Naive B cell (primary cell): ENCODE measurements around the gene ULK3. TPM values are rescaled to one million over a fixed set of nuclear protein-coding genes. Genes with fewer than 3 reads are reported as not detected.

ENCODE experiments used
- ATAC-seq, 2 donors: fragments of 150-1000 bp; cut with Tn5 transposase; 2 replicates each; pipeline ENCODE4 v1.10.0; 2021; ENCODE audit warnings: low read depth in 2 of 2, mild to moderate bottlenecking in 2 of 2, moderate library complexity in 2 of 2
- DNase-seq: peaks from one replicate; pipeline ENCODE4 v3.0.0; 2022
- H3K27ac Mint-ChIP-seq, 6 donors: one replicate each; pipeline ENCODE4 v1.8.0; 2020 to 2022; ENCODE audit warnings: mild to moderate bottlenecking in 6 of 6, mixed read lengths in 6 of 6, moderate library complexity in 5 of 6, inconsistent platforms in 2 of 6
- H3K27me3 Mint-ChIP-seq, 3 donors: one replicate each; pipeline ENCODE4 v1.8.0; 2021 to 2022; ENCODE audit warnings: mixed read lengths in 3 of 3, mild to moderate bottlenecking in 1 of 3
- H3K36me3 Mint-ChIP-seq, 2 donors: one replicate each; pipeline ENCODE4 v1.8.0; 2020 to 2022; ENCODE audit warnings: mixed read lengths in 2 of 2, inconsistent platforms in 1 of 2, mild to moderate bottlenecking in 1 of 2
- H3K4me1 Mint-ChIP-seq, 3 donors: one replicate each; pipeline ENCODE4 v1.8.0; 2020 to 2022; ENCODE audit warnings: mixed read lengths in 3 of 3, inconsistent platforms in 1 of 3, mild to moderate bottlenecking in 1 of 3, moderate library complexity in 1 of 3
- H3K4me3 Mint-ChIP-seq, 8 donors: one replicate each; pipeline ENCODE4 v1.8.0; 2020 to 2022; ENCODE audit warnings: mild to moderate bottlenecking in 8 of 8, mixed read lengths in 8 of 8, moderate library complexity in 8 of 8, inconsistent platforms in 2 of 8
- H3K9me3 Mint-ChIP-seq, 7 donors: one replicate each; pipeline ENCODE4 v1.8.0; 2020 to 2022; ENCODE audit warnings: mixed read lengths in 7 of 7, mild to moderate bottlenecking in 5 of 7, inconsistent platforms in 2 of 7, moderate library complexity in 1 of 7
- polyA plus RNA-seq, 6 donors: library from polyadenylated mRNA; unstranded; fragments of 300-500 nt; fragmentation: Illumina TruSeq; gene quantifications; one replicate each; pipeline ENCODE4 v1.2.3, GENCODE V29; 2021; ENCODE audit warnings: low read depth in 6 of 6

The ULK3 gene
- polyA plus RNA-seq, 6 donors from 2014 or later, result 9.3 to 21.5 (median 13.1) TPM

GRCh38 chr15:74822233-74822632, 20.7 kb downstream of the ULK3 start:
- H3K36me3 Mint-ChIP-seq, result no peaks in the 10 kb centered on the region
- peaks cover 37 to 55% (median 47%) of the 10 kb centered on the region in 3 donors for H3K4me1 Mint-ChIP-seq
- H3K27ac Mint-ChIP-seq, result no peak overlapping the region
- peak overlapping the region in 2 of 8 donors; percentile 15 to 29 for H3K4me3 Mint-ChIP-seq
- peaks cover 15 to 48% (median 39%) of the 10 kb centered on the region in 3 donors for H3K27me3 Mint-ChIP-seq
- H3K9me3 Mint-ChIP-seq, result no peaks in the 10 kb centered on the region
- ATAC-seq (no peak), DNase-seq (no peak)

- ATAC-seq (no peak), DNase-seq (no peak)
- H3K36me3 Mint-ChIP-seq, result no peaks in the 10 kb centered on the region
- H3K4me1 Mint-ChIP-seq, result peaks cover 37 to 55% (median 50%) of the 10 kb centered on the region in 3 donors
- peak overlapping the region in 1 of 6 donors; percentile 15 for H3K27ac Mint-ChIP-seq
- H3K4me3 Mint-ChIP-seq, result peak overlapping the region in 4 of 8 donors; percentile 65 to 86 (median 76)
- H3K9me3 Mint-ChIP-seq, result no peaks in the 10 kb centered on the region
- peaks cover 15 to 48% (median 35%) of the 10 kb centered on the region in 3 donors for H3K27me3 Mint-ChIP-seq
Observed at GRCh38 chr15:74821790-74822158, 21.2 kb downstream of the ULK3 start.

GRCh38 chr15:74821091-74821789, 21.7 kb downstream of the ULK3 start:
- H3K4me1 Mint-ChIP-seq, result peaks cover 37 to 51% (median 50%) of the 10 kb centered on the region in 3 donors
- no peaks in the 10 kb centered on the region for H3K9me3 Mint-ChIP-seq
- H3K36me3 Mint-ChIP-seq, result no peaks in the 10 kb centered on the region
- peak; percentile 96 for ATAC-seq
- H3K4me3 Mint-ChIP-seq, result peak overlapping the region in 7 of 8 donors; percentile 65 to 86 (median 81)
- peak overlapping the region in 3 of 6 donors; percentile 60 to 83 (median 65) for H3K27ac Mint-ChIP-seq
- DNase-seq, result peak; percentile 55
- peaks cover 12 to 44% (median 29%) of the 10 kb centered on the region in 3 donors for H3K27me3 Mint-ChIP-seq

- Mint-ChIP-seq H3K9me3 (no peaks in the 10 kb centered on the region), H3K27ac (peak overlapping the region in 1 of 6 donors; percentile 39), H3K4me3 (peak overlapping the region in 3 of 8 donors; percentile 22 to 65 (median 56)), H3K27me3 (peaks cover 9 to 38% (median 20%) of the 10 kb centered on the region in 3 donors), H3K4me1 (peaks cover 39 to 51% (median 50%) of the 10 kb centered on the region in 3 donors), H3K36me3 (no peaks in the 10 kb centered on the region)
- DNase-seq (no peak), ATAC-seq (no peak)
Observed at GRCh38 chr15:74820056-74820455, 22.9 kb downstream of the ULK3 start.

GRCh38 chr15:74817370-74817737, 25.6 kb downstream of the ULK3 start:
- DNase-seq (no peak), ATAC-seq (no peak)
- Mint-ChIP-seq H3K27ac (no peak overlapping the region), H3K36me3 (no peaks in the 10 kb centered on the region), H3K27me3 (peaks cover 0 to 23% (median 4%) of the 10 kb centered on the region in 3 donors), H3K4me1 (peaks cover 40 to 51% (median 49%) of the 10 kb centered on the region in 3 donors), H3K9me3 (no peaks in the 10 kb centered on the region), H3K4me3 (no peak overlapping the region)

- Mint-ChIP-seq H3K27ac (peak overlapping the region in 2 of 6 donors; percentile 19 to 52), H3K27me3 (peaks cover 0 to 23% (median 4%) of the 10 kb centered on the region in 3 donors), H3K9me3 (no peaks in the 10 kb centered on the region), H3K4me1 (peaks cover 37 to 46% (median 44%) of the 10 kb centered on the region in 3 donors), H3K4me3 (peak overlapping the region in 1 of 8 donors; percentile 61), H3K36me3 (no peaks in the 10 kb centered on the region)
- ATAC-seq (no peak), DNase-seq (no peak)
Observed at GRCh38 chr15:74816624-74817369, 26.2 kb downstream of the ULK3 start.

- ATAC-seq (no peak), DNase-seq (no peak)
- no peak overlapping the region for H3K27ac Mint-ChIP-seq
- no peaks in the 10 kb centered on the region for H3K9me3 Mint-ChIP-seq
- H3K36me3 Mint-ChIP-seq, result no peaks in the 10 kb centered on the region
- H3K4me1 Mint-ChIP-seq, result peaks cover 28 to 37% (median 37%) of the 10 kb centered on the region in 3 donors
- peaks cover 0 to 23% (median 0%) of the 10 kb centered on the region in 3 donors for H3K27me3 Mint-ChIP-seq
- H3K4me3 Mint-ChIP-seq, result no peak overlapping the region
Observed at GRCh38 chr15:74815961-74816360, 27.0 kb downstream of the ULK3 start.

- ATAC-seq, result no peak
- H3K36me3 Mint-ChIP-seq, result no peaks in the 10 kb centered on the region
- DNase-seq, result no peak
- H3K4me3 Mint-ChIP-seq, result peak overlapping the region in 1 of 8 donors; percentile 40
- H3K27ac Mint-ChIP-seq, result no peak overlapping the region
- peaks cover 22 to 31% (median 31%) of the 10 kb centered on the region in 3 donors for H3K4me1 Mint-ChIP-seq
- no peaks in the 10 kb centered on the region for H3K9me3 Mint-ChIP-seq
- peaks cover 0 to 23% (median 0%) of the 10 kb centered on the region in 3 donors for H3K27me3 Mint-ChIP-seq
Observed at GRCh38 chr15:74815121-74815934, 27.6 kb downstream of the ULK3 start.

- ATAC-seq (no peak), DNase-seq (no peak)
- H3K36me3 Mint-ChIP-seq, result no peaks in the 10 kb centered on the region
- H3K4me3 Mint-ChIP-seq, result peak within 1 kb of the TSS in 1 of 8 donors; percentile 56
- peak within 1 kb of the TSS in 2 of 6 donors; percentile 15 to 34 for H3K27ac Mint-ChIP-seq
- no peaks in the 10 kb centered on the region for H3K9me3 Mint-ChIP-seq
- peaks cover 0 to 9% (median 0%) of the 10 kb centered on the region in 3 donors for H3K27me3 Mint-ChIP-seq
- H3K4me1 Mint-ChIP-seq, result peaks cover 28 to 32% (median 30%) of the 10 kb centered on the region in 3 donors
Observed at GRCh38 chr15:74812533-74812932, 30.4 kb downstream of the ULK3 start, which contains the start of gene LMAN1L. TSS of gene LMAN1L (plus strand) at chr15:74812835. CDS start at chr15:74812855, 20 bp downstream.

- no peaks in the 10 kb centered on the region for H3K9me3 Mint-ChIP-seq
- DNase-seq, result no peak
- no peak for ATAC-seq
- peak overlapping the region in 2 of 6 donors; percentile 70 to 88 for H3K27ac Mint-ChIP-seq
- peaks cover 23 to 38% (median 34%) of the 10 kb centered on the region in 3 donors for H3K4me1 Mint-ChIP-seq
- H3K4me3 Mint-ChIP-seq, result no peak overlapping the region
- H3K36me3 Mint-ChIP-seq, result no peaks in the 10 kb centered on the region
- no peaks in the 10 kb centered on the region for H3K27me3 Mint-ChIP-seq
Observed at GRCh38 chr15:74809956-74810355, 33.0 kb downstream of the ULK3 start.

- no peak for ATAC-seq
- H3K27me3 Mint-ChIP-seq, result no peaks in the 10 kb centered on the region
- H3K9me3 Mint-ChIP-seq, result no peaks in the 10 kb centered on the region
- DNase-seq, result no peak
- peaks cover under 1 to 1% of the 10 kb centered on the region in 2 donors for H3K36me3 Mint-ChIP-seq
- H3K27ac Mint-ChIP-seq, result peak overlapping the region in 4 of 6 donors; percentile 73 to 93 (median 86)
- H3K4me1 Mint-ChIP-seq, result peaks cover 23 to 46% (median 38%) of the 10 kb centered on the region in 3 donors
- H3K4me3 Mint-ChIP-seq, result no peak overlapping the region
Observed at GRCh38 chr15:74809242-74809641, 33.7 kb downstream of the ULK3 start.

- DNase-seq (no peak), ATAC-seq (no peak)
- H3K9me3 Mint-ChIP-seq, result no peaks in the 10 kb centered on the region
- H3K27ac Mint-ChIP-seq, result peak overlapping the region; percentile 9 to 93 (median 86)
- peaks cover 23 to 47% (median 43%) of the 10 kb centered on the region in 3 donors for H3K4me1 Mint-ChIP-seq
- peak overlapping the region in 1 of 8 donors; percentile 77 for H3K4me3 Mint-ChIP-seq
- H3K36me3 Mint-ChIP-seq, result peaks cover 5% of the 10 kb centered on the region in 2 donors
- H3K27me3 Mint-ChIP-seq, result no peaks in the 10 kb centered on the region
Observed at GRCh38 chr15:74808840-74809229, 34.1 kb downstream of the ULK3 start.
